Measurements from ENCODE around the gene COPS3. TPM values are rescaled to one million over a fixed set of nuclear protein-coding genes. Genes with fewer than 3 reads are reported as not detected.

COPS3 gene
- total RNA-seq, 1 donor from 2014 or later, result 48.1 TPM

DNA sequence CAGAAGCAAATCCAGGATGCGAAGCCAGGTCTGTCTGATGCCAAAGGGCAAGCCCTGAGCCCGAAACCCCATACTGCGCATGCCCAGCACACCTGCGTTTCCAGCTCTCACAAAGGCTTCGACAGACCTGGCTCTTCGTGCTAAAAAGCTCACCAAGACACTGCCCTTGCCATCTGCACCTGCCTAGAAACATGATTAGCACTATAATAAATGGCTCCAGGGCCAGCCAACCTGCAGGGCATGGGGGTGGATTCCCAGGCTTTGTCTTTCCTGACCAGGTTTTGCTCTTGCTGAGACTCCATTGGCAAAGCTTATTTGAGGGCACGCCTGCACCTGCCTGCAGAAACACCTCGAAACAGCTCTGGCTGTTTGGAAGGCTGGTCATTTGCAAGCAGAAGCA, 60.5 kb downstream of the COPS3 start:
- H3K36me3 ChIP-seq, result peaks cover 0 to 95% of the 10 kb centered on the region in 2 donors
- TF ChIP-seq POLR2AphosphoS5 (IDR thresholded peaks at IDR 0.05; ENCODE audit: insufficient read depth in 1 of 2, low read depth in 1 of 2), result no peak
- TF ChIP-seq, protein P1, sequence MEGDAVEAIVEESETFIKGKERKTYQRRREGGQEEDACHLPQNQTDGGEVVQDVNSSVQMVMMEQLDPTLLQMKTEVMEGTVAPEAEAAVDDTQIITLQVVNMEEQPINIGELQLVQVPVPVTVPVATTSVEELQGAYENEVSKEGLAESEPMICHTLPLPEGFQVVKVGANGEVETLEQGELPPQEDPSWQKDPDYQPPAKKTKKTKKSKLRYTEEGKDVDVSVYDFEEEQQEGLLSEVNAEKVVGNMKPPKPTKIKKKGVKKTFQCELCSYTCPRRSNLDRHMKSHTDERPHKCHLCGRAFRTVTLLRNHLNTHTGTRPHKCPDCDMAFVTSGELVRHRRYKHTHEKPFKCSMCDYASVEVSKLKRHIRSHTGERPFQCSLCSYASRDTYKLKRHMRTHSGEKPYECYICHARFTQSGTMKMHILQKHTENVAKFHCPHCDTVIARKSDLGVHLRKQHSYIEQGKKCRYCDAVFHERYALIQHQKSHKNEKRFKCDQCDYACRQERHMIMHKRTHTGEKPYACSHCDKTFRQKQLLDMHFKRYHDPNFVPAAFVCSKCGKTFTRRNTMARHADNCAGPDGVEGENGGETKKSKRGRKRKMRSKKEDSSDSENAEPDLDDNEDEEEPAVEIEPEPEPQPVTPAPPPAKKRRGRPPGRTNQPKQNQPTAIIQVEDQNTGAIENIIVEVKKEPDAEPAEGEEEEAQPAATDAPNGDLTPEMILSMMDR (IDR thresholded peaks at IDR 0.05), result no peak
- no peaks in the 10 kb centered on the region for H3K4me1 ChIP-seq
- intact Hi-C loops (cut with DNase I), result no loop called here
- H3K27ac ChIP-seq, result no peak overlapping the region
- no peak overlapping the region for H3K4me3 ChIP-seq
- no peaks in the 10 kb centered on the region for H3K9me3 ChIP-seq
- DNase-seq (ENCODE audit: extremely low spot score in 2 of 2), result no peak
- no peaks in the 10 kb centered on the region for H3K27me3 ChIP-seq

DNA sequence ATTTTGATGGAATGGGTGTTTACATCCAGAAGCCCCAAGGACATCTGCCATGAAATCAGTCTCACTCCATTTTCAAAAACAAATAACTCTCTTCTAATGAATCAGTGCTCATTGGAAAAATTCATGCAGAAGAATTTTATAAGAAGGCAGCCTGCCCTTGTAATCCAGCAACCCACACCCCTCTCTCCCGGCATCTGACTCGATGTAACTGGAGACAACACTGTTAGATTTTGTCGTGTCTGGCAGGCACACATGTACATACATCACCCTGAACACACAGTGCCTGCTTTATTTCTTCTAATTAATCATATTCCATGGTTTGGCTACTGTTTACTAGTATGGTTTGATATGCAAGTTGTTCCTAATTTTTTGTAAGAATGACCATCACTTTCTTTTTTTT, 63.1 kb downstream of the COPS3 start:
- TF ChIP-seq POLR2AphosphoS5 (IDR thresholded peaks at IDR 0.05; ENCODE audit: insufficient read depth in 1 of 2, low read depth in 1 of 2) (no peak), POLR2A (IDR thresholded peaks at IDR 0.05) (no peak)
- TF ChIP-seq, protein P1 (IDR thresholded peaks at IDR 0.05), result no peak
- DNase-seq (ENCODE audit: extremely low spot score in 2 of 2), result no peak
- intact Hi-C loops (cut with DNase I), result no loop called here

GRCh38 chr17:17216776-17217175, 64.3 kb downstream of the COPS3 start:
- Histone ChIP-seq H3K4me1 (no peaks in the 10 kb centered on the region), H3K4me3 (no peak overlapping the region), H3K27me3 (no peaks in the 10 kb centered on the region), H3K9me3 (no peaks in the 10 kb centered on the region), H3K36me3 (peaks cover 0 to 89% of the 10 kb centered on the region in 2 donors), H3K27ac (no peak overlapping the region)
- TF ChIP-seq POLR2AphosphoS5 (IDR thresholded peaks at IDR 0.05; ENCODE audit: insufficient read depth in 1 of 2, low read depth in 1 of 2) (no peak), POLR2A (IDR thresholded peaks at IDR 0.05) (no peak)
- TF ChIP-seq, protein P1 (IDR thresholded peaks at IDR 0.05), result no peak
- DNase-seq (ENCODE audit: extremely low spot score in 2 of 2), result no peak
- intact Hi-C loops (cut with DNase I), result no loop called here

More for the DNA sequence above, 63.1 kb downstream of the COPS3 start:
- Histone ChIP-seq H3K4me3 (no peak overlapping the region), H3K36me3 (peaks cover 0 to 93% of the 10 kb centered on the region in 2 donors), H3K9me3 (no peaks in the 10 kb centered on the region), H3K27me3 (no peaks in the 10 kb centered on the region), H3K27ac (no peak overlapping the region), H3K4me1 (no peaks in the 10 kb centered on the region)

GRCh38 chr17:17216236-17216635, 64.8 kb downstream of the COPS3 start:
- peaks cover 0 to 84% of the 10 kb centered on the region in 2 donors for H3K36me3 ChIP-seq
- no peaks in the 10 kb centered on the region for H3K4me1 ChIP-seq
- TF ChIP-seq, protein P1 (IDR thresholded peaks at IDR 0.05), result no peak
- TF ChIP-seq POLR2A (IDR thresholded peaks at IDR 0.05), result no peak
- no peak for TF ChIP-seq POLR2AphosphoS5 (IDR thresholded peaks at IDR 0.05; ENCODE audit: insufficient read depth in 1 of 2, low read depth in 1 of 2)
- no peaks in the 10 kb centered on the region for H3K9me3 ChIP-seq
- H3K27ac ChIP-seq, result no peak overlapping the region
- no peaks in the 10 kb centered on the region for H3K27me3 ChIP-seq
- intact Hi-C loops (cut with DNase I), result no loop called here
- no peak overlapping the region for H3K4me3 ChIP-seq
- DNase-seq (ENCODE audit: extremely low spot score in 2 of 2), result no peak

- no peak overlapping the region for H3K4me3 ChIP-seq
- no peak for TF ChIP-seq POLR2A (IDR thresholded peaks at IDR 0.05)
- no peak for TF ChIP-seq POLR2AphosphoS5 (IDR thresholded peaks at IDR 0.05; ENCODE audit: insufficient read depth in 1 of 2, low read depth in 1 of 2)
- TF ChIP-seq, protein P1 (IDR thresholded peaks at IDR 0.05), result no peak
- intact Hi-C loops (cut with DNase I), result no loop called here
- H3K4me1 ChIP-seq, result no peaks in the 10 kb centered on the region
- no peaks in the 10 kb centered on the region for H3K27me3 ChIP-seq
- peaks cover 0 to 77% of the 10 kb centered on the region in 2 donors for H3K36me3 ChIP-seq
- H3K27ac ChIP-seq, result no peak overlapping the region
- H3K9me3 ChIP-seq, result no peaks in the 10 kb centered on the region
- no peak for DNase-seq (ENCODE audit: extremely low spot score in 2 of 2)
Observed at GRCh38 chr17:17215575-17215974, 65.5 kb downstream of the COPS3 start.
